Prostate gland (tissue), 2 donors: ENCODE results near the gene GNA15. TPM values are rescaled to one million over a fixed set of nuclear protein-coding genes. Genes with fewer than 3 reads are reported as not detected.

Source experiments
- DNase-seq: peaks from one replicate; pipeline ENCODE4 v3.0.0-alpha.2; 2019; ENCODE audit warnings: low spot score
- H3K27ac ChIP-seq, 2 donors: fragments of 200-600 bp; sonication (generic); 2 replicates each; pipeline ENCODE4 v1.5.1; 2017 to 2019
- H3K27me3 ChIP-seq: fragments of 200-600 bp; sonication (generic); replicated peaks from 2 replicates; pipeline ENCODE4 v1.5.1; 2019; ENCODE audit not compliant: insufficient read depth
- H3K36me3 ChIP-seq, 2 donors: fragments of 200-600 bp; sonication (generic); 1 replicate in 1 of 2; 2 replicates in 1 of 2; pipeline versions ENCODE4 v1.5.1 to v1.8.1; 2017 to 2019
- H3K4me1 ChIP-seq: fragments of 200-600 bp; sonication (generic); replicated peaks from 2 replicates; pipeline ENCODE4 v1.5.1; 2019
- H3K4me3 ChIP-seq, 2 donors: fragments of 200-600 bp; sonication (generic); 2 replicates each; pipeline ENCODE4 v1.5.1; 2017 to 2019
- H3K9me3 ChIP-seq: fragments of 200-600 bp; sonication (generic); 2 replicates; pipeline ENCODE4 v1.5.1; 2017
- POLR2A ChIP-seq: fragments of 450-650 bp; IDR thresholded peaks from one replicate; pipeline ENCODE4 v1.6.1; 2016; ENCODE audit warnings: antibody characterized with exemption, mild to moderate bottlenecking
- POLR2AphosphoS5 ChIP-seq: sonication (generic); formaldehyde crosslinking; IDR thresholded peaks from one replicate; pipeline ENCODE4 v1.6.1; 2017; ENCODE audit warnings: antibody characterized with exemption
- WGBS: methylation state at CpG from one replicate; pipeline ENCODE4 v1.1.5; 2018; 5-methylcytosine and 5-hydroxymethylcytosine counted together
- intact Hi-C: fragments of 100-400 bp; cut with DNase I; formaldehyde crosslinking; loops from one replicate; pipeline ENCODE4 v1.14.2; 2022
- total RNA-seq, 2 donors: library from RNA; depleted of rRNA; stranded (reverse); fragments of >200 nt; gene quantifications; one replicate each; pipeline ENCODE4 v1.1.0, GENCODE V29; 2016
- TF ChIP-seq, protein P1 (sequence below), 4 experiments: fragments of 200-600 bp in 2 of 4; fragments of 450-650 bp in 2 of 4; sonication (generic) in 2 of 4; IDR thresholded peaks; 1 replicate in 3 of 4; 2 replicates in 1 of 4; pipeline ENCODE4 v1.5.1; 2016 to 2019; ENCODE audit warnings: antibody characterized with exemption in 4 of 4, mild to moderate bottlenecking in 2 of 4, moderate library complexity in 2 of 4

The GNA15 gene
- total RNA-seq, 2 donors from 2014 or later = 11.1 to 13.3 TPM

DNA sequence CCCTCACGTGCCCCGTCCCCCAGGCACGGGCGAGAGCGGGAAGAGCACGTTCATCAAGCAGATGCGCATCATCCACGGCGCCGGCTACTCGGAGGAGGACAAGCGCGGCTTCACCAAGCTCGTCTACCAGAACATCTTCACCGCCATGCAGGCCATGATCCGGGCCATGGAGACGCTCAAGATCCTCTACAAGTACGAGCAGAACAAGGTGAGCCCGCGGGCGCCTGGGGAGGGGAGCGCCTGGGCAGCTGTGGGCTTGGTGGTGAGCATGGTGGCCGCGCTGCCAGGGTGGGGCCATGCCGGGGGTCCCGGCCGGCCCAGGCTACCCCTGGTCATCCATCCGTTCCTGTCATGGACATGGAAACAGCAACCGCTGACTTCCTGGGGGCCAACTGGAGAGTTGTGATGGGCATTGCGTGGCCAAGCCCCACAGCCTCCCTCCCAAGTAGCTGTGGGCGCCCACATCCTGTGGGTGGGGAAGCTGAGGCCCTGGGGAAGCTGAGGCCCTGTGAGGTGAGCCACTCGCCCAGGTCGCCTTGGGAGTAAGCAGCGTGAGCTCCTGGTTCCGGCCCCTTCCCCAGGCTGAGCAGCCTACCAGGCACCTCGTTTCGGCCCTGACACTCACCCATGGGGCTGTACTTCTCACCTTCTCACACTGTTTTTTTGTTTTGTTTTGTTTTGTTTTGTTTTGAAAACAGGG lies 25.6 kb upstream of the GNA15 start:
- no peak for DNase-seq
- no peaks in the 10 kb centered on the region for H3K9me3 ChIP-seq
- H3K36me3 ChIP-seq = no peaks in the 10 kb centered on the region
- no peaks in the 10 kb centered on the region for H3K4me1 ChIP-seq
- TF ChIP-seq, protein P1, sequence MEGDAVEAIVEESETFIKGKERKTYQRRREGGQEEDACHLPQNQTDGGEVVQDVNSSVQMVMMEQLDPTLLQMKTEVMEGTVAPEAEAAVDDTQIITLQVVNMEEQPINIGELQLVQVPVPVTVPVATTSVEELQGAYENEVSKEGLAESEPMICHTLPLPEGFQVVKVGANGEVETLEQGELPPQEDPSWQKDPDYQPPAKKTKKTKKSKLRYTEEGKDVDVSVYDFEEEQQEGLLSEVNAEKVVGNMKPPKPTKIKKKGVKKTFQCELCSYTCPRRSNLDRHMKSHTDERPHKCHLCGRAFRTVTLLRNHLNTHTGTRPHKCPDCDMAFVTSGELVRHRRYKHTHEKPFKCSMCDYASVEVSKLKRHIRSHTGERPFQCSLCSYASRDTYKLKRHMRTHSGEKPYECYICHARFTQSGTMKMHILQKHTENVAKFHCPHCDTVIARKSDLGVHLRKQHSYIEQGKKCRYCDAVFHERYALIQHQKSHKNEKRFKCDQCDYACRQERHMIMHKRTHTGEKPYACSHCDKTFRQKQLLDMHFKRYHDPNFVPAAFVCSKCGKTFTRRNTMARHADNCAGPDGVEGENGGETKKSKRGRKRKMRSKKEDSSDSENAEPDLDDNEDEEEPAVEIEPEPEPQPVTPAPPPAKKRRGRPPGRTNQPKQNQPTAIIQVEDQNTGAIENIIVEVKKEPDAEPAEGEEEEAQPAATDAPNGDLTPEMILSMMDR (IDR thresholded peaks at IDR 0.05) = no peak
- TF ChIP-seq POLR2A (no peak), POLR2AphosphoS5 (no peak)
- intact Hi-C loops = no loop called here
- 93% methylated on average over 36 of the region's 37 CpGs for WGBS
- no peak overlapping the region for H3K4me3 ChIP-seq
- no peak overlapping the region for H3K27ac ChIP-seq
- H3K27me3 ChIP-seq = no peaks in the 10 kb centered on the region

DNA sequence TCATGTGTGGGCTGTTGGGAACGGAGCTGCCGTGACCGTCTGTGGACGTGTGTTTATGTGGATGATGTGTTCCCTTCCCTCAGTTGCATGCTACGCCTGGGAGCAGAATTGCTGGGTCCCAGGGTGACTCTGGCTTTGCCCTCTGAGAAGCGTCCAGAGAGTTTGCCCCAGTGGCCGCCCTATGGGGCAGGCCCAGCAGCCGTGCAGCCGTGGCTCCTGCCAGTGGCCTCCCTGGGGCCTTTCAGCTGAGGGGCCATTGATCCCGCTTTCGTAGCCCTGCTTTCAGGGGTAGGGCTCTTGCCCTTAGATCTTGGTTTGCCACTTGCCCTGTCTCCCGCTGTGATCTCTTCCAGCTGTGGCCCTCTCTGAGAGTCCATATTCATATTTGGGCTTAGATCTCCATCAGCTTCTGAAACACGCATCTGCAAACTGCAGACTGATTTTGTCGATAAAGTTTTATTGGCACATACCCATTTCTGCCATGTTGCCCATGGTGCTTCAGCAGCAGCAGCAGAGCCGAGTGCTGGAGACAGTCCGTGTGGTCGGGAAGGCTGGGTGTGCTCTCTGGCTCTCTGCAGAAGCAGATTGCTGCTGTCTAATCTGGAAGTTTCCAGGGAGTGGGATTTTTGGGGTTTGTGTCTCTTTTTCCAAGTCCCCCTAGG lies 24.1 kb upstream of the GNA15 start:
- TF ChIP-seq, protein P1 (IDR thresholded peaks at IDR 0.05) = no peak
- TF ChIP-seq POLR2A = no peak
- no peak for TF ChIP-seq POLR2AphosphoS5
- Histone ChIP-seq H3K36me3 (no peaks in the 10 kb centered on the region), H3K9me3 (no peaks in the 10 kb centered on the region), H3K27ac (no peak overlapping the region), H3K4me3 (no peak overlapping the region), H3K4me1 (no peaks in the 10 kb centered on the region), H3K27me3 (no peaks in the 10 kb centered on the region)
- DNase-seq = no peak
- intact Hi-C loops = no loop called here
- WGBS = 95% methylated on average over 17 of the region's 17 CpGs

DNA sequence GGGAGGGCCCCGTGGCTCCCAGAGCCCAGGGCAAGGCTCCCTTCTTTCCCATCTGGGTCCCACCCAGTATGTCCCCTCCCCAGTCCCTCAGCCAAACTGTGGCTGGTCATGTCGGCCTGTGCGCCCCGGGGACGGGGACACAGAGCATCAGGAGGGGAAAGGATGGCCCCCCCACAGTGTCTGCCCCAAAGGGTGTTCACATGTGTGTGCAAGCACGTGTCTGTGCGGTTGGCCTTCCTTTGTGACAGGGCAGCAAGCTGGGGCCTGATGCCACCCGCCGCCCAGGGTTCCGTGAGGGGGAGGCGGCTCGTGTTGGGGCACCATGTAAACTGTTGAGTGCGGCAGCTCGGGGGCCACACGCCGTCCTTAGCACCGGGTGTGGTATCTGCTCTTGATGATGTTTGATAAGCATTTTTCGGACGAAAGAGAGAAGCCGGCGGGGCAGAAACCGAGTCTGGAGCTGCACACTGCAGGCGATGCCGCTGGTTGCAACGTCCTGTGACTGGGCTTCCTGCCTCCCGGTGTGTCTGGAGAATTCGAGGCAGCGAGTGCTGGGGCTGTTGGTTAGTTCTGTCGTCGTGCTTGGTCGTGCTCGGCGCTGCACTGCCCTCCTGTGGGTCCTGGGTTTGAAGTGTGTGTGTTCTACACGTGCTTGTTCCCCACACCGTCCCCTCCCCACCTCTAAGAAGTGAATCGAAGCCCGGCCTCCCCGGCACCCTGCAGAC lies 23.3 kb upstream of the GNA15 start:
- Histone ChIP-seq H3K9me3 (no peaks in the 10 kb centered on the region), H3K36me3 (no peaks in the 10 kb centered on the region), H3K4me1 (no peaks in the 10 kb centered on the region), H3K27me3 (no peaks in the 10 kb centered on the region), H3K4me3 (no peak overlapping the region), H3K27ac (no peak overlapping the region)
- 82% methylated on average over 37 of the region's 38 CpGs for WGBS
- TF ChIP-seq POLR2AphosphoS5 (no peak), POLR2A (no peak)
- TF ChIP-seq, protein P1 (IDR thresholded peaks at IDR 0.05) = no peak
- DNase-seq = no peak
- intact Hi-C loops = no loop called here

DNA sequence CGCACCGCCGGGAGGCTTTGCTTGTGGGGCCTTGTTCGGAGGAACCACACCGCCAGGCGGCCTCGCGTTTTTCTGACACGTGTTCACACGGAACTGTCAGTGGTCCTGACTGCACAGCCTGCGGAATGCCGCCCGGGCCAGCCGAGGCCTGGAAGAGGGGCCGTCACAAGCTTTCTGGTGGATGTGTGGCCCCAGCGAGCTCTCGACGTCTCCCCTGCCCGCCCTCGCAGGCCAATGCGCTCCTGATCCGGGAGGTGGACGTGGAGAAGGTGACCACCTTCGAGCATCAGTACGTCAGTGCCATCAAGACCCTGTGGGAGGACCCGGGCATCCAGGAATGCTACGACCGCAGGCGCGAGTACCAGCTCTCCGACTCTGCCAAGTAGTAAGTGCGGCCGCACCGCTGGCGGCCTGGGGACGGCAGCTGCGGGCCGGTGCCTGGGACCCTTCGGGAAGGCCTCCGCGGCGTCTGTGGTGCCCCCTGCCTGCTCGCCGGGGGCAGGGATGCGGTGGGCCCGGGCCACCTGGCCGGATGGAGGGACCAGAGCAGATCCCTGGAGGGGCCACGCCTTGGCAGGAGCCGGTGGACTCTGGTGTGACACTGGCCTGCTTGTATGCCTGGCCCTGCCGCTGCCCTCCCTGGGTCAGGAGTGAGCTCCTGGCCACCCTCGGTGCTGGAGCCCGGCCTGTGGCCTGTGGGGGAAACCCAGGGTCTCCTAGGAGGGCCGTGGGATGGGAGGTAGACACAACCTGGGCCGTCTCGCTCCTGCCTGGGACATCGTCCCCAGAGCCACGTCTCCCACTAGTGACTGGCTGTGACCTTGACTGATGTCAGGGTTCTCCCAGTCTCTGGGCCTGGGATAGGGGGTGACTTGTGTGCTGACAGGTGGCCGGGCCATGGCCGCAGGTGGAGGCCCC lies 22.5 kb upstream of the GNA15 start:
- Histone ChIP-seq H3K27ac (no peak overlapping the region), H3K4me3 (no peak overlapping the region), H3K9me3 (no peaks in the 10 kb centered on the region), H3K4me1 (no peaks in the 10 kb centered on the region), H3K27me3 (no peaks in the 10 kb centered on the region), H3K36me3 (no peaks in the 10 kb centered on the region)
- intact Hi-C loops = no loop called here
- TF ChIP-seq POLR2AphosphoS5 (no peak), POLR2A (no peak)
- TF ChIP-seq, protein P1 (IDR thresholded peaks at IDR 0.05) = no peak
- 89% methylated on average over 57 of the region's 59 CpGs for WGBS
- DNase-seq = no peak
